ENCODE data around the gene LRRC47.

DNA sequence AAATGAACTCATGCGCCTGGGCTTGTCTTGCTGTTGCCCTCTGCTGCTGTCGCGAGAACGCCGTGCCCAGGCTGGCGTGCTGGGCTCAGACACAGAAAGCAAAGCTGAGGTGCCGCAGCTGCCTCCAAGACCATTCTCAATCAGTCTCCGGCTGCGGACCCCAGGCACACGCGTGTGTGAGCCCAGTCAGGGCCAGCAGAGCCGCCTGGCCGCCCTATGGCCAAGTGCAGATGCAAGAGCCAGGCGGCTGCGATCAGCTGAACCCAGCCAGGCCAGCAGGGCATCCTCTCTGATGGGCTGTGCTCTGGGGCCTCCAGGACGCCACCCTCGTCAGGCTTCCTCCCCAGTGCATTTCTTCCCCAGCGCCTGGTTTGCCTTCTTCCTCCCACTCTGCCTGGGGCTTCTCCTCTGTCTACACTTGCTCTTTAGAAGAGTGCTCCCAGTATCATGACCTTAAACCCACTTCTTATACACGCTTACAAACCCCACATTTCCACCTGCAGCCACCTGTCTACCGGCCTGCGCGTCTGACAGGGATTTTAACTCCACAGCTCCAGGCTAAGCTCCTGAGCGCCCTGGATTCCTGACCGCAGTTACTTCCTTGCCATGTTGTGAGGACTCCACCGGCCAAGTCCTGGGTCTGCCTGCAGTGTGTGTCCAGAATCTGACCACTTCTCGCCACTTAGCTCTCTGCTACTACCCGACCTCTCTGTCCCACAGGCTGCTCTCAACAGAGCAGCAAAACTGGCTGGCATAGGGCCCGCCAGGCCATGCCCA is 21.7 kb upstream of the LRRC47 start:
- TF ChIP-seq, protein P1, sequence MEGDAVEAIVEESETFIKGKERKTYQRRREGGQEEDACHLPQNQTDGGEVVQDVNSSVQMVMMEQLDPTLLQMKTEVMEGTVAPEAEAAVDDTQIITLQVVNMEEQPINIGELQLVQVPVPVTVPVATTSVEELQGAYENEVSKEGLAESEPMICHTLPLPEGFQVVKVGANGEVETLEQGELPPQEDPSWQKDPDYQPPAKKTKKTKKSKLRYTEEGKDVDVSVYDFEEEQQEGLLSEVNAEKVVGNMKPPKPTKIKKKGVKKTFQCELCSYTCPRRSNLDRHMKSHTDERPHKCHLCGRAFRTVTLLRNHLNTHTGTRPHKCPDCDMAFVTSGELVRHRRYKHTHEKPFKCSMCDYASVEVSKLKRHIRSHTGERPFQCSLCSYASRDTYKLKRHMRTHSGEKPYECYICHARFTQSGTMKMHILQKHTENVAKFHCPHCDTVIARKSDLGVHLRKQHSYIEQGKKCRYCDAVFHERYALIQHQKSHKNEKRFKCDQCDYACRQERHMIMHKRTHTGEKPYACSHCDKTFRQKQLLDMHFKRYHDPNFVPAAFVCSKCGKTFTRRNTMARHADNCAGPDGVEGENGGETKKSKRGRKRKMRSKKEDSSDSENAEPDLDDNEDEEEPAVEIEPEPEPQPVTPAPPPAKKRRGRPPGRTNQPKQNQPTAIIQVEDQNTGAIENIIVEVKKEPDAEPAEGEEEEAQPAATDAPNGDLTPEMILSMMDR (CRISPR knock-in tag; IDR thresholded peaks at IDR 0.05), result no peak
- TF ChIP-seq, protein P2, sequence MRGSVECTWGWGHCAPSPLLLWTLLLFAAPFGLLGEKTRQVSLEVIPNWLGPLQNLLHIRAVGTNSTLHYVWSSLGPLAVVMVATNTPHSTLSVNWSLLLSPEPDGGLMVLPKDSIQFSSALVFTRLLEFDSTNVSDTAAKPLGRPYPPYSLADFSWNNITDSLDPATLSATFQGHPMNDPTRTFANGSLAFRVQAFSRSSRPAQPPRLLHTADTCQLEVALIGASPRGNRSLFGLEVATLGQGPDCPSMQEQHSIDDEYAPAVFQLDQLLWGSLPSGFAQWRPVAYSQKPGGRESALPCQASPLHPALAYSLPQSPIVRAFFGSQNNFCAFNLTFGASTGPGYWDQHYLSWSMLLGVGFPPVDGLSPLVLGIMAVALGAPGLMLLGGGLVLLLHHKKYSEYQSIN (CRISPR knock-in tag; IDR thresholded peaks at IDR 0.05; ENCODE audit: borderline replicate concordance), result no peak
- no peak for TF ChIP-seq FOSL2 (CRISPR knock-in tag; IDR thresholded peaks at IDR 0.05)
- TF ChIP-seq MAZ (IDR thresholded peaks at IDR 0.05; ENCODE audit: borderline replicate concordance, low read depth, low read length), result no peak
- TF ChIP-seq MAZ (CRISPR knock-in tag; IDR thresholded peaks at IDR 0.05; ENCODE audit: low read depth), result no peak
- no peak for TF ChIP-seq ZNF780A (CRISPR knock-in tag; IDR thresholded peaks at IDR 0.05)
- TF ChIP-seq, protein P3, sequence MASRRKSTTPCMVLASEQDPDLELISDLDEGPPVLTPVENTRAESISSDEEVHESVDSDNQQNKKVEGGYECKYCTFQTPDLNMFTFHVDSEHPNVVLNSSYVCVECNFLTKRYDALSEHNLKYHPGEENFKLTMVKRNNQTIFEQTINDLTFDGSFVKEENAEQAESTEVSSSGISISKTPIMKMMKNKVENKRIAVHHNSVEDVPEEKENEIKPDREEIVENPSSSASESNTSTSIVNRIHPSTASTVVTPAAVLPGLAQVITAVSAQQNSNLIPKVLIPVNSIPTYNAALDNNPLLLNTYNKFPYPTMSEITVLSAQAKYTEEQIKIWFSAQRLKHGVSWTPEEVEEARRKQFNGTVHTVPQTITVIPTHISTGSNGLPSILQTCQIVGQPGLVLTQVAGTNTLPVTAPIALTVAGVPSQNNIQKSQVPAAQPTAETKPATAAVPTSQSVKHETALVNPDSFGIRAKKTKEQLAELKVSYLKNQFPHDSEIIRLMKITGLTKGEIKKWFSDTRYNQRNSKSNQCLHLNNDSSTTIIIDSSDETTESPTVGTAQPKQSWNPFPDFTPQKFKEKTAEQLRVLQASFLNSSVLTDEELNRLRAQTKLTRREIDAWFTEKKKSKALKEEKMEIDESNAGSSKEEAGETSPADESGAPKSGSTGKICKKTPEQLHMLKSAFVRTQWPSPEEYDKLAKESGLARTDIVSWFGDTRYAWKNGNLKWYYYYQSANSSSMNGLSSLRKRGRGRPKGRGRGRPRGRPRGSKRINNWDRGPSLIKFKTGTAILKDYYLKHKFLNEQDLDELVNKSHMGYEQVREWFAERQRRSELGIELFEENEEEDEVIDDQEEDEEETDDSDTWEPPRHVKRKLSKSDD (CRISPR knock-in tag; IDR thresholded peaks at IDR 0.05; ENCODE audit: low read depth), result no peak
- TF ChIP-seq GABPA (IDR thresholded peaks at IDR 0.05; ENCODE audit: low read depth, low read length), result no peak
- TF ChIP-seq GABPA (CRISPR knock-in tag; IDR thresholded peaks at IDR 0.05; ENCODE audit: low read depth), result no peak
- no peak for TF ChIP-seq TMF1 (CRISPR knock-in tag; IDR thresholded peaks at IDR 0.05; ENCODE audit: low read depth)
- no peak for TF ChIP-seq NFRKB (IDR thresholded peaks at IDR 0.05)
